DMS114 treated with DMSO at 0.1 percent for 48 hours (cell line): ENCODE measurements around the gene TNN.

Experiments
- DNase-seq: peaks from one replicate; lab custom pipeline; 2025; ENCODE audit not compliant: unreplicated experiment; lab: John Stamatoyannopoulos, UW

The TNN gene

GRCh38 chr1:175062858-175063257, 4.8 kb upstream of the TNN start:
- DNase-seq: no peak

DNA sequence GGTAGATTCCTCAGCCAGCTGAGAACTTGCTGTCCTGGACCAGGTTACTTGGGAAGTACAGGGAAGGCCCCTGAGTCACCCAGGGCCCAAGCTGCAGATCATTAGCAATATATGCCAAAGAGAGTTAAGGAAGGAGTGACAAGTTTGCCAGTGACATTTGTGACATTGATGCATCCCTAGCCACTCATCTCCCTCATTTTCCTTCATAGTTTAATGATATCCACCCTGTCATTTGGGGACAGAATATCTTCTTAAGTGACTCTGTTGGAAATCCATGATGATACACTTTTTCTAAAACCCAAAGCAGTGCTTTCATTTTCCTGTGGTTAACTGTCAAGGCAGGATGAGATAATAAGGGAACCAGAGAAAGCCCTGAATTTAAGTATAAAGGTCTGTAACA, 3.2 kb downstream of the TNN start:
- no peak for DNase-seq

DNA sequence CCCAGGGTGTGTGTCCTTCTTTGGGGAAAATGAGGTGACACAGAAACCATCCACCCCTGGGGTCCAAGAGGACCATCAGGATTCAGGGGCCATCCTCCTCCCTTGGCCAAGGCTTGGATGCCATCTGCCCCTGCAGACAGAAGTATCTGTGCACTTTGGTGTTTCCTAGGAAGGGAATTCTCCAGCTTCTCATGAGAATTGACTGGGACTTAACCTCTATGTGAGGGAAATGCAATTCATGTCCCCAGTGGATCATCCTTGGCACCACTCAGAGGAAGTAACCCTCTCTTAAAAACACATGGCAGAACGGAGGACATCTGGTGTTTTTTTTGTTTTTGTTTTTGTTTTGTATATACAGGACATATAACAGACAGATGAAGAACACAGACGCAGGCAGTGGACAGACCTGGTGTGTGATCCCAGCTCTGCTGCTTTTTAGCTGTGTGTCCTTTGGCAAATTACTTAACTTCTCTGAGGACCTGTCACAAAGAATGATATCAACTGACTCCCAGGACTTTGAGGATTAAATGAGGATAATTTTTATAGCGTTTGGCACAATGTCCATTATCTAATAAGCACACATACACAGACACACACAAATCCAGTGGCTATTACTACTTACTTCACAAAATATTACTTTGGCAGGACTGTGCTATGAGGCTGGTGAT, 3.8 kb downstream of the TNN start:
- no peak for DNase-seq

DNA sequence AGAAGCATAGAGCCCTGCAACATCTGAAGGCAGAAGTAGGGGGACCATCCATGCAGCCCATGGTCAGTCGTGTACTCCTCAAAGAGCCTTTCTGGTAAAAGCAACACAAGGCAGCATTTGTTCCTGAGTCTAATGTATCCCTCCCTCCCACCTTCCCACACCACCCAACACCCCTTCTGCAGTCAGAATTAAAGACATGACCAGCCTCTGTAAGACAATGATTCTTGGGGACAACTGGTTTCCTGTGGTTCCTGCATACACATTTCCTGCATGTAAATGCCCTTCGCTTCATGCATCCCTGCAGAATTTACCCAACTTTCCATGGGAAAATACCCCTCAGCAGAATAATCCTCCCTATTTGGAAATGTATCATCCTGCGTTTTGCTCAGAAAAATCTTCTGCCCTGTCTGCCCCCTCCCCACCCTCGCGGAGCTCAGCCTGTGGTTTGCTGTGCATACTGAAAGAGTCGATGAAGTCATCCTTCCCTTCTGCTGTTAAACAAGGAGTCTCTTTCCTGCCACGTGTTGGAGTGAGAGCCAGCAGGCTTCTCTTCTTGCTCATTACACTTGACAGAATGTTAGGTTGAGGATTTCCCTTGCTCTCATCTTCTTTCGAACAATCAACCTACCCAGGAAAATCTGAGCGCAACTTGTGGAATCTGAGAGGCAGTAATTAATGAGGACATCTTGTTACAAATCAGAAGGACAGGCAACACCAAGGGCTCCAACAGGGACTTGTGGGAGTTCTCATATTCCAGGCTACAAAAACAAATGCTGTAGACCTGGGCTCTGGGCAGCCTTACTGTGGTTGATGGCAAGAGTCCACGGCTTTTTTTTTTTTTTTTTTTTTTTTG, 4.7 kb downstream of the TNN start:
- DNase-seq: no peak

DNA sequence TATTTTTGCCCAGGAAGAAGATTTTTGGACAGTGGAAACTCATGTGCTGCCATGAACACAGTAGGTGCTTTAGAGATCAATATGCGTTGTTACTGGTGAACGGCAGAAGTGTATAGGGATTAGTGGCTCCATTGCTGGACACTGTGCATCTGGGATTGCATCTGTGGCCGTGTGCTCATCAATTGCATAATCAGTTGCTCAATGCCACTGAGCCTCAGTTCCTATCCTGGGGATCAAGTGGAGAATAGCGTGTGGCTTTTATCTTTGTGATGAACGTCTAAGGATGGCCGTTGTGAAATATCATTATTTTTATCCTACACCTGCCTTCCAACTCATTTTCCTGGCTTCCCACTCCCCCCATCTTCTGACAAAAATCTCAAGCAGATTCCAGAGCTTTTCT, 5.4 kb downstream of the TNN start:
- DNase-seq: no peak

DNA sequence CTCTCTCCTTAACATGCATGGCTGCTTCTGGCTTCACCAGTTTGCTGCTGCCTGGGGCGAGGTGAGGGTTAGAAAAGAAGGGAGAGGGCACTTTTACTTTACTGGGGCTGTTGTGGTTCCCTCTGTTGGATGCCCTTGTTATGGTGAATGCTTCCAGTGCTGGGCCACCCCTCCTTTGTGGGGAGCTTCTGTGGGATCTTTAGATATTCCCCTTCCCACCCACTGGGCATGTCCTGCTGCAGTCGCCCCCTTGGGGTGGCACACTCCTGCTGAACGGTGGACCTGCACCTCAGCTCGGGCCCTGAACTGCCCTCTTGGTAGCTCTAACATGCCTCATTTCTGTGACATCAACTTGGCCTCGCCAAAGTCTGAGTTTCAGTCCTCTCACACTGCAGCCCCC, 6.0 kb downstream of the TNN start:
- no peak for DNase-seq

DNA sequence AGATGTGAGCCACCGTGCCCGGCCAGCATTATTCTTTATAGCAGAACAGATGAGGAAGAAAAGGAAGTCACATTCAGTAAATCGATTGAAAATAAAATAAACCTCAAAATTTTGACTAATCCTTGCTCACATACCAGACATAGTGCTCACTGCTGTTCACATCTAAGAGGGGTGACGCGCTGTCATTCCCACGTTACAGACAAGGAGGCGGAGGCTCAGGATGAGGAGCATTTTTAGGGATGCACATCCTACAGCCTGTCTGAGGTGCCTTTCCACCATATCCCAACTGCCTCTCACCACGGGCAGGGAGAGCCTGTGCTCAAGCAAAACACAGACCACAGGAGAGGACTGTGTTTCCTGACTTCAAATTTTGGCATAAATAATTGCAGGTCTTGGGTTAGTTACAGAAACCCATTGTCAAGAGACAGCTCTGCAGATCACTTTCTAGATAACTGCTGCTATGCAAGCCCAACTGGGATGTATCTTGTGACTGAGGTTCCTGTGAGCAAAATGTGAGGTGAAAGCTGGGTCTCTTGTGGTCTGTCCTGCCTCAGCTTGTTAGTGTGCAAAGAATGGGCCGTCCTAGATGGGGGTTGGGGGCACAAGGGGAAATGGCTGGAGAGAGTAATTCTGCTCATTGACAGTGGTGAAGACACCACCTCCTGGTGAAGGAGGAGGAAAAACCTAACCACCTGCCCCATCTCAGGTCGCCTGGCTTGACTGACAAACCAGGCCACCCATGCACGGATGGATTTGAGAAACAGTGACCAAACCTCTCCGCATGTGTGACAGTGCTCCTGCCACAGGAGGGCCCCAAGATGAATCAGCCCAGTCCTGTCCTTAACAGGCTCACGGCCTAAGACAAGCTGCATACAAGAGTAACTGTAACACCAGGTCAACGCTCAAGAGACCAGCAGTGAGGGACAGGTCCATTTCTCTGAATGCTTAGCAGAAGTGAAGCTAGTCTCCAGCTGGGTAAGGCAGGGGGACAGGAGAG, 8.2 kb downstream of the TNN start:
- DNase-seq: no peak

DNA sequence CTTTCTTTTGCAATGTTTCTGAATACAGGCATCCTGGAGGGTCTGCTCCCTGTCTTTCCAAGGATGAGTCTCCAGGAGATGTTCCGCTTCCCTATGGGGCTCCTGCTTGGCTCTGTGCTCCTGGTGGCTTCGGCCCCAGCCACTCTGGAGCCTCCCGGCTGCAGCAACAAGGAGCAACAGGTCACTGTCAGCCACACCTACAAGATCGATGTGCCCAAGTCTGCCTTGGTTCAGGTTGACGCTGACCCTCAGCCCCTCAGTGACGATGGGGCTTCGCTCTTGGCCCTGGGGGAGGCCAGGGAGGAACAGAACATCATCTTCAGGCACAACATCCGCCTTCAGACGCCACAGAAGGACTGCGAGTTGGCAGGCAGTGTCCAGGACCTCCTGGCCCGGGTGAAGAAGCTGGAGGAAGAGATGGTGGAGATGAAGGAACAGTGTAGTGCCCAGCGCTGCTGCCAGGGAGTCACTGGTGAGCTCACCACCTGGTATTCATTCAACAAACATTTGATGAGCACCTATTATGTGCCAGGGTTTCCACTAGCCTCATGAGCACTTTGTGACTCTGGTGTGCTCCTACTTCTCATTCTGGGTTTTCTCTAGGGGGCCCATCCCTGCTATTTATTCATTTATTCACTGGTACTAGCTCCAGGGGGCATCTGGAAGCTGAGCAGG, 9.9 kb downstream of the TNN start:
- DNase-seq: no peak

- no peak for DNase-seq
Observed at GRCh38 chr1:175078629-175079028, 11.0 kb downstream of the TNN start.

GRCh38 chr1:175079338-175079737, 11.7 kb downstream of the TNN start:
- DNase-seq: no peak

- DNase-seq: no peak
Observed at GRCh38 chr1:175080030-175080429, 12.4 kb downstream of the TNN start.

DNA sequence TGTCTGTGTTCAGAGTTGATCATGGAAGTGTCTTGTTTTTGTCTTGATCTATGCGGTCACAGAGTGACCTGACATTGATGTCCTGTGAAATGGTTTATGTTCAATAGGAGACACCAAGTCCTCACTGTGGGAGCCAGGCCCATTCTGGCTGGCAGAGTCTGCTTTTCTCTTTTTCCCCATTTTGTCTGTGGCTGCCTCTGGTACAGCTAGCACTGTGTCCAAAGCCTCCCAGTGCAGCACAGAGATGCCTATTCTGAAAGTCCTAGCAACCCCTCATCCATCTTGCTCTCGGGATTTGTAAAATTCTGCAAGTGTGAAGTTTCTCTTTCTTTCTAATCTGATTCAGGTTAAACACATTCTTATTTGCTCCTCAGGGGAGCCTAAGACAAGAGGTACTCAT, 14.3 kb downstream of the TNN start:
- DNase-seq: no peak

DNA sequence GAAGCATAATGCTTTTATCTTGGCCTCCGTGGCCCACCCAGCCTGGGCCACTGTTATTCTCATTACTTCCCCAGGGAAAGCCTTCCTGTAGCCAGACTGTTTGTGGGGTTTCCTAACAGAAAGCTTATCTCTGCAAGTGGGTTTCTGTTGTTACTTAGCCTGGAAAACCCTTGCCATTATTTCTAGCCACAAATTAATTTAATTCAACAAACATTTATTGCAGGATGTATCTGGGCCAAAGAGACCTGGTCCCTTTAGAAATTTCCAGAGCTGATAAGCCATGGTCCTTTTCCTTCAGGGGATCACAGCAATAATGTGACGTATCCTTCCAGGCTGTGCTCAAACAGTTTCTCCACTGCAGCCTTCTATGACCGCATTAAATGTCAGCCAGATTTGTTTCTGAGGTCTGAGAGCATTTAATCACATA, 20.9 kb downstream of the TNN start:
- DNase-seq: no peak

DNA sequence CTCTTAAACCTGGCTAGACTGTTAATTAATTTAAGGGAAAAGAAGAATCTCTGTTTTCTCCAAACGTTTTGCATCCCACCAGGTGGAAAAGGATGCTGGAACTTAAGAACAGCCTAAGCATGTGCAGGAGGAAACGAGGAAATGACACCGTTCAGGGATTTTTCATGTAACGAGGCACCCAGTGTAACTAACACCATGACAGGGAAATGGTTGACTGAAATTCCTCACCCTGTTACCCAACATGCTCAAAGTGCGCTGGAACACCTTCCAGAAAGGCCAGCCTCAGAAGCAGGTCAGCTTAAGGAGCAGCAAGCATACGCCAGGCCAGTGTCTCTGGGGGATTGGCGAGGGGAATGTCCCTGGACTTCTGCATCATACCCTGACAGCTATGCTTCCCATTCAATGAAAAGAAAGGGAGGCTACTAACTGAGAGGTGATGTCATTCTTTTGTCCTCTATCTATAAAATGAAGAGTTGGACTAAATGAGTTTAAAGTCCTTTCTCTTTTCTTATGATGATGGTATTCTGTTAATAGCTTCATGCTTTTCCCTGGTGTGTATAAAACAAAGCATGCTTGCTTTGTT, 21.6 kb downstream of the TNN start:
- DNase-seq: no peak

DNA sequence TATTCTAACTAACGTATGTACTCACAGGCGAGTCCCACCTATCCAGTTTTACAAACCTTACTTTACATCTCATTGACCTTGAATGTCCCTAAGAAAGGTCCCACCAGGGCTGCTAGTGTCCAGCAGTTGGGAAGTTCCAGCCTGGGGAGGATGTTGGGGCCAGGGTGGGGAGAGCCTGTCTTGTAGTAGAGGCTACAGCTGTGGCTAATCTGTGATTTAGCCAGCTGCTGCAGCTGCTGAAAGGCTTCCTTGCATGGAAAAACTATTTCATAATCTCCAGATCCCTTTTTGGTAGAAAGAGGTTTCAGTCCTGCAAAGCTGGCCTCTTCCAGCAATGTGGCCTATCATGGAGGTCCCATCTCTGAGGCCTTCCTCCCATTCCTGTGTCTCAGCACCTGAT, 23.1 kb downstream of the TNN start:
- no peak for DNase-seq

DNA sequence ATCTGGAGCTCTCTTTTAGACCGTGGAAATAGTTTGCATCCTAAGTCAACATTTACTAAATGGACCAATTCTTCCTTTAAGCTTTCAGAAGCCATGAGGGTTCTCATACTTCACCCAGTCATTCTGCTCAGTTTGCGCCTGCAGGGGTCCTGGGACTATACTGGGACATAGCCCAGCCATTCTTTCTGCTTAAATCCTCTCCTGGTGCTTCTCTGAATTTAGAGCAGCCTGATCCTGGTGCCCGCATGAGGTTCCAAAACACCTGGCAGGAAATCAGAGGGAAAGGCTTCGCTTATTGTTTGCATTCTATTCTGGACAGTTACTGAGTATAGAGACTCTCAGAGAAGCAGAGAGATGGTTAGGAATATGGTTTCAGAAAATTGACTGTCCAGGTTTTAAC, 27.0 kb downstream of the TNN start:
- DNase-seq: no peak

- DNase-seq: no peak
Observed at GRCh38 chr1:175095069-175095468, 27.4 kb downstream of the TNN start.

DNA sequence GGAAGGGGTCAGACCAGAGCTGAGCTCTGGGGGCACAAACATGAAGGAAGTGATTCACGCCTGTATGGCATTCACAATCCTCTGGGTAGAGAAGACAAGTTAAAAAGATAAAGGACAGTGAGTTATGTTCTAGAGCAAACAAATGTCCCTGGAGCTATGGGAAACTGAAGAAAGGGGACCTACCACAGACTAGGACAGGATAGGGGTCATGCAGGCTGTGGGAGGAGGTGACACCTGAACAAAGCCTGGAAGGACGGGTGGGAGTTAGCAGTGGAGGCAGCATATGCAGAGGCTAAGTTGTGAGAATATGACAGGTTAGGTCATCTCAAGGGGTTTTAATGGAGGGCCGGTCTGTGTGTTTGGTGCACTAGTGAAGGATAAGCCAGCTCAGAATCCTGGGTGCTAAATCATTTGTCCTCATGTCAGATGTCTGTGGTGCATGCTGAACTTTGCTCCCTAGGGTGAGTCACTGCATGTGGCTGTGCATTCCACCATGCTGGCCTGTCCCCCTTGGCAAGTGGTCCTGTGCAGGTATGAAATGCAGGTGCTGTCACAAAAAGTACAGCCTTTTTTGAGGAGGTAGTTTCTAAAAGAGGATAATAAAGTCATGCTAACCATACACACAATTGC, 28.5 kb downstream of the TNN start:
- DNase-seq: no peak

GRCh38 chr1:175097361-175097760, 29.7 kb downstream of the TNN start:
- no peak for DNase-seq

DNA sequence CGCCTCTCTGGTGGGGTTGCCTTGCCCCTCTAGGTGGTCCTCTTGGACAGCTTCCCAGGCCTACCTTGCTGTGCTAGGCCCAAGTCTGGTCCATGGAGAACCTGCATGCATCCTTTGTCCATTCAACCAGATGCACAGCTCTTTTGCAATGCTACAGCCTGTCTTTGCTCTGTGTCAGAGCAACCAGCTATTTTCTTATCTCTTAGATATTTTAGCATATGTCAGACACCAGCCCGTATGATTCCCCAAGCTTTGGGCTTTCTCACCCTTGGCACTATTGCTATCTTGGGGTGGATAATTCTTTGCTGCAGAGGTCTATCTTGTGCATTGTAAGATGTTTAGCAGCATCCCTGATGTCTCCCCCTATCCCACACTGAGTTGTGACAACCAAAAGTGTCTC, 32.3 kb downstream of the TNN start:
- DNase-seq: no peak
